NCI-H510A treated with DMSO at 0.1 percent for 48 hours (cell line): ENCODE data around the gene RNF123.

Experiments used
- DNase-seq: peaks from one replicate; lab custom pipeline; 2025; lab: John Stamatoyannopoulos, UW

The RNF123 gene

DNA sequence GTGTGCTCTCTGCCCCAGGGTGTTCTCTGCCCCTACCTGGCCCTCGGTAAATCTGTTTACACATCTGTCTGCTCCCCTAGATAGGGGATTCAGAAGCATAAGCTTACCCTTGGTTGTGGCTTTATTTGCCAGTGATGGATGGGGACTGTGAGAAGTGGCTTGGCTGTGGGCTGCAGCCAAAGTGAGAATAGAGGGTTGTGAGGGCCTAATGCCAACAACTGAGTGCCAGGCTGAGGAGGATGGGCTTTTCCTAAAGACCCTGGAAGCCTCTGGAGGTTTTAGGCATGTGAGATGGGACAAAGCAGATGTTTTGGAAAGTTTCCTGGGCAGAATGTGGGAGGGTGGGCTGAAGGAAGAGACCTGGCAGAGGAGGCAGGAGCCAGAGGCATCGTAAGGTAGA lies 30.6 kb upstream of the RNF123 start:
- DNase-seq: no peak

GRCh38 chr3:49659756-49660155 lies 29.6 kb upstream of the RNF123 start:
- DNase-seq: no peak

- DNase-seq: no peak
These were observed 28.1 kb upstream of the RNF123 start for GRCh38 chr3:49661281-49661680.

DNA sequence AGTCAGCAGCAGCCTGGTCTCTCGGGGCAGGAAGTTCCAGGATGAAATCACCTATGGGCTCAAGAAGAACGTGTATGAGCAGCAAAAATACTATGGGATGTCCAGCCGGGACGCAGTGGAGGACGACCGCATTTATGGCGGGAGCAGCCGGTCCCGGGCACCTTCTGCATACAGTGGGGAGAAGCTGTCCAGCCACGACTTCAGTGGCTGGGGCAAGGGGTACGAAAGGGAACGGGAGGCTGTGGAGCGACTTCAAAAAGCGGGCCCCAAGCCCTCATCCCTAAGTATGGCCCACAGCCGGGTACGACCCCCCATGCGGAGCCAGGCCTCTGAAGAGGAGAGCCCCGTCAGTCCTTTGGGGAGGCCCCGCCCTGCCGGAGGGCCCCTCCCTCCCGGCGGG lies 27.3 kb upstream of the RNF123 start:
- DNase-seq: no peak

DNA sequence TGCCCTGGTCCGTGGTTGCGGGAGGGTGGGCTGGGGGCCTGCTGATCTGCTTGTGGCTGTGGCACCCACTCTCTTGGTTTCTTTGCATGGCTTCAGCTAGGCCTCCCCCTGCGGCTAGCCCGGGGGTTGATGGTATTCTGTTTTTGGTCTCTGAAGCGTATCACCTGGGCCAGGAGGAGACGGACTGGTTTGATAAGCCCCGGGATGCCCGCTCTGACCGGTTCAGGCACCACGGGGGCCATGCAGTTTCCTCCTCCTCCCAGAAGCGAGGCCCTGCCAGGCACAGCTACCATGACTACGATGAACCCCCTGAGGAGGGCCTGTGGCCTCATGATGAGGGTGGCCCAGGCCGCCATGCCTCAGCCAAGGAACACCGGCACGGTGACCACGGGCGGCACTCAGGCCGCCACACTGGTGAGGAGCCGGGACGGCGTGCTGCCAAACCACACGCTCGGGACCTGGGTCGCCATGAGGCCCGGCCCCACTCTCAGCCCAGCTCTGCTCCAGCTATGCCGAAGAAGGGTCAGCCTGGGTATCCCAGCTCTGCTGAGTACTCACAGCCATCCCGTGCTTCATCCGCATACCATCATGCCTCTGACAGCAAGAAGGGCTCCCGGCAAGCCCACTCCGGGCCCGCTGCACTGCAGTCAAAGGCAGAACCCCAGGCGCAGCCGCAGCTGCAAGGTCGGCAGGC lies 26.5 kb upstream of the RNF123 start:
- DNase-seq: no peak

- DNase-seq: no peak
These were observed 25.5 kb upstream of the RNF123 start for GRCh38 chr3:49663831-49664230.

DNA sequence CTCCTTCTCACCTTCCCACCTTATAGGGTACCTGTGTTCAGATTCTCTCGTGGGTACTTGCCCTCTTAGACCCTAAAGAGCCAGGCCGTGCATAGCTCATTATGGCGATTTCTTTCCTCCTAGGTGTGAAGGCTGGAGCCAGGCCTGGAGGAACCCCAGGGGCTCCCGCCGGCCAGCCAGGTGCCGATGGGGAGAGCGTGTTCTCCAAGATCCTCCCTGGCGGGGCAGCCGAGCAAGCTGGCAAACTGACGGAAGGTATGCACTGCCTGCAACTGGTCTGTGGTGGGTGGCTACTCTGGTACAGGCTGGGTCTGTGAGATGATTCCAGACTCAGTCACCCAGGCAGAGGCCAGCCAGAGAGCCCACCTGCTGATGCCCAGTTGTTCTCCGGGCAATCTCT lies 25.1 kb upstream of the RNF123 start:
- DNase-seq: no peak

GRCh38 chr3:49665822-49666519 lies 23.4 kb upstream of the RNF123 start:
- DNase-seq: no peak

DNA sequence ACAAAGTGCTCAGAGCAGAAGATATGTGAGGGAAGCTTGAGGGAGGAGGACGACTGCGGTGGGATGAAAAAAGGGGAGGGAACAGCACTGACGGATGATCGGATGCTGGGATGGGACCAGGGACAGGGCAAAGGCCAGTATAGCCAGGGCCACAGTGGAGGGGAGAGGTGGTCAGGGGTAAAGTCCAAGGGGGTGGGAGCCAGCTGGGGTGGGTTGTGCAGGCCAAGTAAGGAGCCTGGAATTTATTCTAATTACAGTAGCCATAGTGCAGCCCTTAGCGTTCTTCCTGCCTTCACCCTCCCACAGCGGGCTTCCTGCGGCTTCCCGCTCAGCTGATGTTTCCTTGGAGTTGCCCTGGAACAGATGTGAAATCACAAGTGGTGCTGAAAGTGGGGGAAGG lies 22.8 kb upstream of the RNF123 start:
- no peak for DNase-seq

DNA sequence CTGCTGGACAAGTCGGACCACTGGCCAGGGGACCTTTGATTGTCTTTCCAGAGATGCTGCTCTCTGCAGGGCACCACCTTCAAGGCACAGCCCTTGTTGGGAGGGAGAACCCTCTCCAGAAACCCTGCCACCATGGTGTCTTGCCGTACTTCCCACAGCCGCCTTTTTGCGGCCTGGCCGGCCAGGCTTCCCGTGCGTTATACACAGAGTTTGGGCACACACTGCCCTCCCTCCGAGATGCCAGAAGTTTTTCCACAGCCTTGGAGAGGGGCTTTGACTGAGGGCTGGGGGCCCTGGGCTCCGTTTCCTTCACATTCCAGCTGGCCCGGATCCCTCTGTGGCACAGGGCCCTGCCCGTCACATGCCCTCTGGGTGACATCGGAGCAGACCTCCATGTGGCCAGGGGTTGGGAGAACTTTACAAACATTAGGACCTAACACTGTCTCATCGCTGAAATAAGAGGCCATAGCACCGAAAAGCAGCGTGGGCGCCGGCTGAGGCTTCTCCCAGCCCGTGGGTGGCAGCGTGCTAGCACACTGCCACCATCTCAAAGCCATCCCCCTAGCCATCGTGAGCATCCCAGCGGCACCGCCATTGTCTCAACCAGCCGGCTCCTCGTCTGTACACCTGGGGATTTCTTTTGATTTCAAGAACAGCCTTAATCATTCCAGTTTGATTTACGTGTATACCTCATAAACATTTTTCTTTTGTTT lies 21.5 kb upstream of the RNF123 start:
- no peak for DNase-seq

DNA sequence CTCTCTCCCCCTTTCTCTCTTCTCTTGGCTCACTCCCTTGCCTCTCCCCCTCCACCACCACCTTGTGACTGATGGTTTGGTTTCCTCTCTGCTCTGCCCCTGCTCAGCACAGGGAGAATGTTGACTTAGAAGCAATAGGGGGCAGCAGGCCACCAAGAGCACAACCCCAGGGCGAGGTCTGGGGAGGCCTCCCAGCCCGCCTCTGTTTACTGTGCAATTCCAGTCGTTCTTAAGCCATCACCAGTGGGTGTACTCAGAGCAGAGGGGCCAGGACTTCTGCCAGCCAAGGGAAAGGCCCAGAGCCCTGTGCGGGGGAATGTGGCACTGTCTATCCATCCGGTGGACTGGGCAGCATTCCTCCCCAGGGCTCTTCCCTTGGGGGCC lies 21.0 kb upstream of the RNF123 start:
- no peak for DNase-seq

- no peak for DNase-seq
These were observed 20.5 kb upstream of the RNF123 start for GRCh38 chr3:49668861-49669260.

- DNase-seq: no peak
These were observed 20.0 kb upstream of the RNF123 start for GRCh38 chr3:49669352-49669751.

GRCh38 chr3:49670940-49671290 lies 18.4 kb upstream of the RNF123 start:
- DNase-seq: no peak

- no peak for DNase-seq
These were observed 17.8 kb upstream of the RNF123 start for GRCh38 chr3:49671291-49672288.

DNA sequence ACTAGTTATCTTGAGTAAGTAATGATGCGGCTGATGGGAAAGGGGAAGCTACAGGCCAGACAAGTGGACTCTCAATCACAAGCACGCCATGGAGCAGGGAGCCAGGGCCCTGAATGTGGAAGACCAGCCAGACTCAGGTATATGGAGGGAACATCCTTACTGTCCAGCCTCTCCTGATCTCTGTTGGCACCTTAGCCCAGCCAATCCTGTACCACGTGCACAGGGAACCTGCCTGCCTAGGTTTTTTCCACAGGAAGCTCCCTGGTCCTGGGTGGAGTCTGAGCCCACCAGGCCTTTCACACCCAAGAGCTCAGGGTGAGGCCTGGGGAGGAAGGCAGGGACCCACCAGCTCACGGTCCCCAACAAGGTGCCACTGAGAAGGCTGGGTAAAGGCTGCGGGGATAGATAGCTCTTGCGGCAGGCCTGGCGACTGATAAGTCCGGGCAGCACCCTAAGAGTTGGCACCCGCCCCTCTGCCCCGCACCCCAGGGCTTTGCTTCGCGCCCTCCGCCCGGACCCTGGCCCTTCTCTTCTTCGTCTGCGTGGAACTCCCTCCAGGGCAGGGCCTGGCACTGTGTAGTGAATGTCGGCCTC lies 16.1 kb upstream of the RNF123 start:
- no peak for DNase-seq

- DNase-seq: no peak
These were observed 15.5 kb upstream of the RNF123 start, which contains the start of gene APEH for GRCh38 chr3:49673715-49674496. Gene APEH, plus strand, starts transcription at chr3:49674351. Its CDS starts 51 bp downstream, at chr3:49674402.

DNA sequence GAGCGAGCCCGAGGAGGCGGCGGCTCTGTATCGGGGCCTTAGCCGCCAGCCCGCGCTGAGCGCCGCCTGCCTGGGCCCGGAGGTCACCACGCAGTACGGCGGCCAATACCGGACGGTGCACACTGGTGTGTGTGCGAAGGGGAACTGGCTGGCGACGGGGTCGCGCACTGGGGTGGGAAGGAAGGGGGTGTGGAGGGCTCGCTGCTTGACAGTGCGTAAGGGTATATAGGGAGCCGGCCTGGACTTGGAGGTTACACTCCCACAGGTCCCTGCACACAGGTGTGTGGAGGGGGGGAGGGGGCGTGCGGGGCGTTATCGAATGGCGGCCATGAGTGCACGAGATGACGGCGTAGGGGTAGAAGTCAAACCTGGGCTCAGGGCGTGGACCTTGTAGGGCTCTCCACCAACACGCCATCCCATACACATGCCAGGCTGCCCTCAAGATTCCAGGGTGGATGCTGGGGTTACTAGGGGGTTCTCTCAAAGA lies 14.8 kb upstream of the RNF123 start:
- no peak for DNase-seq

- DNase-seq: no peak
These were observed 13.4 kb upstream of the RNF123 start for GRCh38 chr3:49675912-49676311.

GRCh38 chr3:49680493-49681231 lies 8.7 kb upstream of the RNF123 start:
- DNase-seq: no peak
